ENCODE results near the gene LRIT1. TPM values are rescaled to one million over a fixed set of nuclear protein-coding genes. Genes with fewer than 3 reads are reported as not detected.

LRIT1 gene
- total RNA-seq, 1 experiment from 2014 or later: not detected

DNA sequence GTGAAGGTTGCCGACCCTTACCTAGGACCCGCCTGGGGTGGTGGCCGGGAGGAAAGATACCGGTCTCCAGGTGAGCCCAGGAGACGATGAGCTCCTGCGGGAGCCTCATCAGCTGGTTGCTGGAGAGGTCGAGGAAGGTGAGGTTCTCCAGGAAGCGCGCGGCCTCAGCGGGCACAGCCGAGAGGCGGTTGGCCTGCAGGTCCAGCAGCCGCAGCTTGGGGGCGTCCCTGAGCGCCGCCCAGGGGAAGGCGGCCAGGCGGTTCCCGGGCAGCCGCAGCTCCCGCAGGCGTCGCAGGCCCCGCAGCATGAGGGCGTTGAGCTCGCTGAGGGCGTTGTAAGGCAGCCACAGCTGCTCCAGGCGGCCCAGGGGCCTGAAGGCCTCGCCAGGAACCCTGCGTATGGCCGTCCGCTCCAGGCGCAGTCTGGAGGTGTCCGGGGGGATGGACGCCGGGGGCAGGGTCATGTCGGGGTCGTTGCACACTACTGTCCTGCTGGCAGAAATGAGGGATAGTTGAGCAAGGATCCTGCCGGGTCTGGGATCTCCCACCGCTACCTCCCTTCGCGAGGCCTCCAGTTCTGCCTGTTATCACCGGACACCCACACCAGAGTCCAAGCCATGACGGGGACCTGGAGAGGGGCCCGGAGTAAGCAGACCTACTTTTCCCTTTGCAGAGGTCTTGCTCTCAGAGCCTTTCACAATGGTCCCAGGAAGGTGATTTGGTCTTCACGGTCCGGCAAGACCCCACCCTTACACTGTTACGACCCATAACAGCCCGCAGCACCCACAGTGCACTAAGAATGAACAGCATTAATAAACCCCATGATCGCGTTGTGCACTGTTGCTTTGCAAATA, 3.9 kb downstream of the LRIT1 start (continued):
- TF ChIP-seq, protein P1, sequence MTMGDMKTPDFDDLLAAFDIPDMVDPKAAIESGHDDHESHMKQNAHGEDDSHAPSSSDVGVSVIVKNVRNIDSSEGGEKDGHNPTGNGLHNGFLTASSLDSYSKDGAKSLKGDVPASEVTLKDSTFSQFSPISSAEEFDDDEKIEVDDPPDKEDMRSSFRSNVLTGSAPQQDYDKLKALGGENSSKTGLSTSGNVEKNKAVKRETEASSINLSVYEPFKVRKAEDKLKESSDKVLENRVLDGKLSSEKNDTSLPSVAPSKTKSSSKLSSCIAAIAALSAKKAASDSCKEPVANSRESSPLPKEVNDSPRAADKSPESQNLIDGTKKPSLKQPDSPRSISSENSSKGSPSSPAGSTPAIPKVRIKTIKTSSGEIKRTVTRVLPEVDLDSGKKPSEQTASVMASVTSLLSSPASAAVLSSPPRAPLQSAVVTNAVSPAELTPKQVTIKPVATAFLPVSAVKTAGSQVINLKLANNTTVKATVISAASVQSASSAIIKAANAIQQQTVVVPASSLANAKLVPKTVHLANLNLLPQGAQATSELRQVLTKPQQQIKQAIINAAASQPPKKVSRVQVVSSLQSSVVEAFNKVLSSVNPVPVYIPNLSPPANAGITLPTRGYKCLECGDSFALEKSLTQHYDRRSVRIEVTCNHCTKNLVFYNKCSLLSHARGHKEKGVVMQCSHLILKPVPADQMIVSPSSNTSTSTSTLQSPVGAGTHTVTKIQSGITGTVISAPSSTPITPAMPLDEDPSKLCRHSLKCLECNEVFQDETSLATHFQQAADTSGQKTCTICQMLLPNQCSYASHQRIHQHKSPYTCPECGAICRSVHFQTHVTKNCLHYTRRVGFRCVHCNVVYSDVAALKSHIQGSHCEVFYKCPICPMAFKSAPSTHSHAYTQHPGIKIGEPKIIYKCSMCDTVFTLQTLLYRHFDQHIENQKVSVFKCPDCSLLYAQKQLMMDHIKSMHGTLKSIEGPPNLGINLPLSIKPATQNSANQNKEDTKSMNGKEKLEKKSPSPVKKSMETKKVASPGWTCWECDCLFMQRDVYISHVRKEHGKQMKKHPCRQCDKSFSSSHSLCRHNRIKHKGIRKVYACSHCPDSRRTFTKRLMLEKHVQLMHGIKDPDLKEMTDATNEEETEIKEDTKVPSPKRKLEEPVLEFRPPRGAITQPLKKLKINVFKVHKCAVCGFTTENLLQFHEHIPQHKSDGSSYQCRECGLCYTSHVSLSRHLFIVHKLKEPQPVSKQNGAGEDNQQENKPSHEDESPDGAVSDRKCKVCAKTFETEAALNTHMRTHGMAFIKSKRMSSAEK (CRISPR knock-in tag; IDR thresholded peaks at IDR 0.05; ENCODE audit: borderline replicate concordance): no peak
- TF ChIP-seq FOXP1 (CRISPR knock-in tag; IDR thresholded peaks at IDR 0.05; ENCODE audit: borderline replicate concordance) (peak; percentile 89; the same call in 1 of the 2 replicates), FOXK1 (CRISPR knock-in tag; IDR thresholded peaks at IDR 0.05) (peak; percentile 75), SP1 (CRISPR knock-in tag; conservative IDR thresholded peaks at IDR 0.05) (no peak), NR2C2 (CRISPR knock-in tag; IDR thresholded peaks at IDR 0.05) (peak; percentile 53; the same call in 1 of the 2 replicates), ZNF317 (CRISPR knock-in tag; IDR thresholded peaks at IDR 0.05; ENCODE audit: borderline replicate concordance, low read depth) (0 out of 2 replicates have a peak, but pooled peaks have one; percentile 57), EMX1 (CRISPR knock-in tag; IDR thresholded peaks at IDR 0.05) (no peak), ZNF232 (CRISPR knock-in tag; IDR thresholded peaks at IDR 0.05) (0 out of 2 replicates have a peak, but pooled peaks have one; percentile 63), ZNF671 (CRISPR knock-in tag; IDR thresholded peaks at IDR 0.05) (no peak), ZNF423 (CRISPR knock-in tag; IDR thresholded peaks at IDR 0.05) (no peak), ESRRA (CRISPR knock-in tag; IDR thresholded peaks at IDR 0.05; ENCODE audit: borderline replicate concordance) (peak; percentile 60; the same call in 1 of the 2 replicates), NFATC4 (CRISPR knock-in tag; IDR thresholded peaks at IDR 0.05) (no peak), MYBL2 (CRISPR knock-in tag; IDR thresholded peaks at IDR 0.05) (0 out of 2 replicates have a peak, but pooled peaks have one; percentile 53), TP53 (CRISPR knock-in tag; IDR thresholded peaks at IDR 0.05) (peak; percentile 85), RELA (CRISPR knock-in tag; IDR thresholded peaks at IDR 0.05; ENCODE audit: borderline replicate concordance) (peak; percentile 80; the same call in 1 of the 2 replicates)
- TF ChIP-seq, protein P2, sequence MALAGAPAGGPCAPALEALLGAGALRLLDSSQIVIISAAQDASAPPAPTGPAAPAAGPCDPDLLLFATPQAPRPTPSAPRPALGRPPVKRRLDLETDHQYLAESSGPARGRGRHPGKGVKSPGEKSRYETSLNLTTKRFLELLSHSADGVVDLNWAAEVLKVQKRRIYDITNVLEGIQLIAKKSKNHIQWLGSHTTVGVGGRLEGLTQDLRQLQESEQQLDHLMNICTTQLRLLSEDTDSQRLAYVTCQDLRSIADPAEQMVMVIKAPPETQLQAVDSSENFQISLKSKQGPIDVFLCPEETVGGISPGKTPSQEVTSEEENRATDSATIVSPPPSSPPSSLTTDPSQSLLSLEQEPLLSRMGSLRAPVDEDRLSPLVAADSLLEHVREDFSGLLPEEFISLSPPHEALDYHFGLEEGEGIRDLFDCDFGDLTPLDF (CRISPR knock-in tag; IDR thresholded peaks at IDR 0.05): peak; percentile 90; the same call in 1 of the 2 replicates
- TF ChIP-seq, protein P3, sequence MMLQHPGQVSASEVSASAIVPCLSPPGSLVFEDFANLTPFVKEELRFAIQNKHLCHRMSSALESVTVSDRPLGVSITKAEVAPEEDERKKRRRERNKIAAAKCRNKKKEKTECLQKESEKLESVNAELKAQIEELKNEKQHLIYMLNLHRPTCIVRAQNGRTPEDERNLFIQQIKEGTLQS (CRISPR knock-in tag; conservative IDR thresholded peaks at IDR 0.05): no peak
- TF ChIP-seq, protein P4, sequence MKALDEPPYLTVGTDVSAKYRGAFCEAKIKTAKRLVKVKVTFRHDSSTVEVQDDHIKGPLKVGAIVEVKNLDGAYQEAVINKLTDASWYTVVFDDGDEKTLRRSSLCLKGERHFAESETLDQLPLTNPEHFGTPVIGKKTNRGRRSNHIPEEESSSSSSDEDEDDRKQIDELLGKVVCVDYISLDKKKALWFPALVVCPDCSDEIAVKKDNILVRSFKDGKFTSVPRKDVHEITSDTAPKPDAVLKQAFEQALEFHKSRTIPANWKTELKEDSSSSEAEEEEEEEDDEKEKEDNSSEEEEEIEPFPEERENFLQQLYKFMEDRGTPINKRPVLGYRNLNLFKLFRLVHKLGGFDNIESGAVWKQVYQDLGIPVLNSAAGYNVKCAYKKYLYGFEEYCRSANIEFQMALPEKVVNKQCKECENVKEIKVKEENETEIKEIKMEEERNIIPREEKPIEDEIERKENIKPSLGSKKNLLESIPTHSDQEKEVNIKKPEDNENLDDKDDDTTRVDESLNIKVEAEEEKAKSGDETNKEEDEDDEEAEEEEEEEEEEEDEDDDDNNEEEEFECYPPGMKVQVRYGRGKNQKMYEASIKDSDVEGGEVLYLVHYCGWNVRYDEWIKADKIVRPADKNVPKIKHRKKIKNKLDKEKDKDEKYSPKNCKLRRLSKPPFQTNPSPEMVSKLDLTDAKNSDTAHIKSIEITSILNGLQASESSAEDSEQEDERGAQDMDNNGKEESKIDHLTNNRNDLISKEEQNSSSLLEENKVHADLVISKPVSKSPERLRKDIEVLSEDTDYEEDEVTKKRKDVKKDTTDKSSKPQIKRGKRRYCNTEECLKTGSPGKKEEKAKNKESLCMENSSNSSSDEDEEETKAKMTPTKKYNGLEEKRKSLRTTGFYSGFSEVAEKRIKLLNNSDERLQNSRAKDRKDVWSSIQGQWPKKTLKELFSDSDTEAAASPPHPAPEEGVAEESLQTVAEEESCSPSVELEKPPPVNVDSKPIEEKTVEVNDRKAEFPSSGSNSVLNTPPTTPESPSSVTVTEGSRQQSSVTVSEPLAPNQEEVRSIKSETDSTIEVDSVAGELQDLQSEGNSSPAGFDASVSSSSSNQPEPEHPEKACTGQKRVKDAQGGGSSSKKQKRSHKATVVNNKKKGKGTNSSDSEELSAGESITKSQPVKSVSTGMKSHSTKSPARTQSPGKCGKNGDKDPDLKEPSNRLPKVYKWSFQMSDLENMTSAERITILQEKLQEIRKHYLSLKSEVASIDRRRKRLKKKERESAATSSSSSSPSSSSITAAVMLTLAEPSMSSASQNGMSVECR (CRISPR knock-in tag; IDR thresholded peaks at IDR 0.05; ENCODE audit: borderline replicate concordance): peak; percentile 87; the same call in 1 of the 2 replicates
- TF ChIP-seq, protein P5, sequence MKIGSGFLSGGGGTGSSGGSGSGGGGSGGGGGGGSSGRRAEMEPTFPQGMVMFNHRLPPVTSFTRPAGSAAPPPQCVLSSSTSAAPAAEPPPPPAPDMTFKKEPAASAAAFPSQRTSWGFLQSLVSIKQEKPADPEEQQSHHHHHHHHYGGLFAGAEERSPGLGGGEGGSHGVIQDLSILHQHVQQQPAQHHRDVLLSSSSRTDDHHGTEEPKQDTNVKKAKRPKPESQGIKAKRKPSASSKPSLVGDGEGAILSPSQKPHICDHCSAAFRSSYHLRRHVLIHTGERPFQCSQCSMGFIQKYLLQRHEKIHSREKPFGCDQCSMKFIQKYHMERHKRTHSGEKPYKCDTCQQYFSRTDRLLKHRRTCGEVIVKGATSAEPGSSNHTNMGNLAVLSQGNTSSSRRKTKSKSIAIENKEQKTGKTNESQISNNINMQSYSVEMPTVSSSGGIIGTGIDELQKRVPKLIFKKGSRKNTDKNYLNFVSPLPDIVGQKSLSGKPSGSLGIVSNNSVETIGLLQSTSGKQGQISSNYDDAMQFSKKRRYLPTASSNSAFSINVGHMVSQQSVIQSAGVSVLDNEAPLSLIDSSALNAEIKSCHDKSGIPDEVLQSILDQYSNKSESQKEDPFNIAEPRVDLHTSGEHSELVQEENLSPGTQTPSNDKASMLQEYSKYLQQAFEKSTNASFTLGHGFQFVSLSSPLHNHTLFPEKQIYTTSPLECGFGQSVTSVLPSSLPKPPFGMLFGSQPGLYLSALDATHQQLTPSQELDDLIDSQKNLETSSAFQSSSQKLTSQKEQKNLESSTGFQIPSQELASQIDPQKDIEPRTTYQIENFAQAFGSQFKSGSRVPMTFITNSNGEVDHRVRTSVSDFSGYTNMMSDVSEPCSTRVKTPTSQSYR (CRISPR knock-in tag; IDR thresholded peaks at IDR 0.05): 0 out of 2 replicates have a peak, but pooled peaks have one; percentile 69
- TF ChIP-seq, protein P6, sequence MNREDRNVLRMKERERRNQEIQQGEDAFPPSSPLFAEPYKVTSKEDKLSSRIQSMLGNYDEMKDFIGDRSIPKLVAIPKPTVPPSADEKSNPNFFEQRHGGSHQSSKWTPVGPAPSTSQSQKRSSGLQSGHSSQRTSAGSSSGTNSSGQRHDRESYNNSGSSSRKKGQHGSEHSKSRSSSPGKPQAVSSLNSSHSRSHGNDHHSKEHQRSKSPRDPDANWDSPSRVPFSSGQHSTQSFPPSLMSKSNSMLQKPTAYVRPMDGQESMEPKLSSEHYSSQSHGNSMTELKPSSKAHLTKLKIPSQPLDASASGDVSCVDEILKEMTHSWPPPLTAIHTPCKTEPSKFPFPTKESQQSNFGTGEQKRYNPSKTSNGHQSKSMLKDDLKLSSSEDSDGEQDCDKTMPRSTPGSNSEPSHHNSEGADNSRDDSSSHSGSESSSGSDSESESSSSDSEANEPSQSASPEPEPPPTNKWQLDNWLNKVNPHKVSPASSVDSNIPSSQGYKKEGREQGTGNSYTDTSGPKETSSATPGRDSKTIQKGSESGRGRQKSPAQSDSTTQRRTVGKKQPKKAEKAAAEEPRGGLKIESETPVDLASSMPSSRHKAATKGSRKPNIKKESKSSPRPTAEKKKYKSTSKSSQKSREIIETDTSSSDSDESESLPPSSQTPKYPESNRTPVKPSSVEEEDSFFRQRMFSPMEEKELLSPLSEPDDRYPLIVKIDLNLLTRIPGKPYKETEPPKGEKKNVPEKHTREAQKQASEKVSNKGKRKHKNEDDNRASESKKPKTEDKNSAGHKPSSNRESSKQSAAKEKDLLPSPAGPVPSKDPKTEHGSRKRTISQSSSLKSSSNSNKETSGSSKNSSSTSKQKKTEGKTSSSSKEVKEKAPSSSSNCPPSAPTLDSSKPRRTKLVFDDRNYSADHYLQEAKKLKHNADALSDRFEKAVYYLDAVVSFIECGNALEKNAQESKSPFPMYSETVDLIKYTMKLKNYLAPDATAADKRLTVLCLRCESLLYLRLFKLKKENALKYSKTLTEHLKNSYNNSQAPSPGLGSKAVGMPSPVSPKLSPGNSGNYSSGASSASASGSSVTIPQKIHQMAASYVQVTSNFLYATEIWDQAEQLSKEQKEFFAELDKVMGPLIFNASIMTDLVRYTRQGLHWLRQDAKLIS (CRISPR knock-in tag; IDR thresholded peaks at IDR 0.05; ENCODE audit: borderline replicate concordance): 0 out of 2 replicates have a peak, but pooled peaks have one; percentile 65
